Fibroblast of the aortic adventitia (primary cell): ENCODE results near the gene POLDIP3. TPM values are rescaled to one million over a fixed set of nuclear protein-coding genes. Genes with fewer than 3 reads are reported as not detected.
"Not testable (repeated sequence)": the region's sequence is repeated elsewhere in the genome, so short reads cannot be mapped to it uniquely, and the experiment has no call there.

Source experiments
- DNase-seq: peaks from one replicate; pipeline ENCODE4 v3.0.0-alpha.2; 2010; ENCODE audit warnings: low read depth
- H3K4me3 ChIP-seq: 2 replicates; pipeline ENCODE4 v1.5.1; 2011; ENCODE audit warnings: low read depth, mild to moderate bottlenecking, control low read depth, low read length, moderate library complexity
- small RNA-seq: library from RNA; depleted of rRNA; stranded (forward); fragments of <200 nt; gene quantifications from one replicate; pipeline ENCODE3, GENCODE V24; 2012
- total RNA-seq: library from RNA; depleted of rRNA; stranded (reverse); fragments of >200 nt; gene quantifications from 2 replicates; pipeline ENCODE4 v1.2.3, GENCODE V29; 2012; ENCODE audit warnings: low replicate concordance
- TF ChIP-seq, protein P1 (sequence below): IDR thresholded peaks from 2 replicates; pipeline ENCODE4 v1.5.1; 2011; ENCODE audit warnings: mild to moderate bottlenecking, low read length, control low read depth, inconsistent platforms; ENCODE audit not compliant: insufficient read depth

The POLDIP3 gene
- total RNA-seq, 1 donor, result 34.1 TPM

GRCh38 chr22:42536166-42536565, 78.5 kb downstream of the POLDIP3 start:
- H3K4me3 ChIP-seq, result no peak overlapping the region
- DNase-seq, result no peak
- TF ChIP-seq, protein P1, sequence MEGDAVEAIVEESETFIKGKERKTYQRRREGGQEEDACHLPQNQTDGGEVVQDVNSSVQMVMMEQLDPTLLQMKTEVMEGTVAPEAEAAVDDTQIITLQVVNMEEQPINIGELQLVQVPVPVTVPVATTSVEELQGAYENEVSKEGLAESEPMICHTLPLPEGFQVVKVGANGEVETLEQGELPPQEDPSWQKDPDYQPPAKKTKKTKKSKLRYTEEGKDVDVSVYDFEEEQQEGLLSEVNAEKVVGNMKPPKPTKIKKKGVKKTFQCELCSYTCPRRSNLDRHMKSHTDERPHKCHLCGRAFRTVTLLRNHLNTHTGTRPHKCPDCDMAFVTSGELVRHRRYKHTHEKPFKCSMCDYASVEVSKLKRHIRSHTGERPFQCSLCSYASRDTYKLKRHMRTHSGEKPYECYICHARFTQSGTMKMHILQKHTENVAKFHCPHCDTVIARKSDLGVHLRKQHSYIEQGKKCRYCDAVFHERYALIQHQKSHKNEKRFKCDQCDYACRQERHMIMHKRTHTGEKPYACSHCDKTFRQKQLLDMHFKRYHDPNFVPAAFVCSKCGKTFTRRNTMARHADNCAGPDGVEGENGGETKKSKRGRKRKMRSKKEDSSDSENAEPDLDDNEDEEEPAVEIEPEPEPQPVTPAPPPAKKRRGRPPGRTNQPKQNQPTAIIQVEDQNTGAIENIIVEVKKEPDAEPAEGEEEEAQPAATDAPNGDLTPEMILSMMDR, result no peak

DNA sequence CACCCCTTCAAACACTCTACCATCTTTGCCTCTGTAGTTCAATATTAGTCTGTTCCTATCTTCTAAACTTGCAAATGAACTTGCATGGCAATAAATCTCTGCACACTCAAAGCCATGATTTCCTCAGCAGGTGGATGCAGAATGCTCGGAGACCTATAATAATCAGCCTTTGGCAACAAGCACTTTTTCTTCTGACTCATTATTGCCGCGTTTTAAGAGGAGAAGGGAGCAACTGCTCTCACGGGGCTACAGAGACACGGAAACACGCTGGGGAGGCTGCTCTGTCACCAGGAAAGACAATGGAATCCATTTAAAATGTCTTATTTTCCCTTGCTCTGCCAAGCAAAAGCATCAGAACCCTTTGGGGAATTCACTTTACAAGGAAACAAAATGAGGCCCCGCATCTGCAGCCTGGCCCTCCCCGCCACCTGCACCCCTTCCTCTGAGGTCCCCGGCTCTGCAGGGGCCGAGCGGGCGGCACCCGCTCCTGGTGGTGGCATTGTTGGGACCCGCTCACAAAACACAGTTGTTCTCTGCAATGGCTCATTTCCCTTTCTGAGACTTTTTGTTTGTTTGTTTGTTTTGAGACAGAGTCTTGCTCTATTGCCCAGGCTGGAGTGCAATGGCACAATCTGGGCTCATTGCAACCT, 79.5 kb downstream of the POLDIP3 start:
- not testable (repeated sequence) for DNase-seq, H3K4me3 ChIP-seq

Small RNA genes within 50 kb of the gene (small RNA-seq; reads per million reads assigned to genes)
- gene RN7SKP80 (not detected), gene RNU6-513P (not detected)

Other genes starting within 250 kb of the POLDIP3 start
- not detected in 2 replicates for gene NFAM1, start 182.5 kb downstream of the POLDIP3 start, total RNA-seq
- gene RRP7A, start 95.1 kb downstream of the POLDIP3 start, total RNA-seq, result 12.0 and 18.6 TPM in 2 replicates
- gene SERHL2, start 60.9 kb downstream of the POLDIP3 start, total RNA-seq, result 2.0 and 2.2 TPM in 2 replicates
- 1.5 and 3.5 TPM in 2 replicates for gene ATP5MGL, start 25.7 kb upstream of the POLDIP3 start, total RNA-seq
- 44.4 and 113 TPM in 2 replicates for gene CYB5R3, start 34.5 kb upstream of the POLDIP3 start, total RNA-seq
- 18.2 and 22.2 TPM in 2 replicates for gene A4GALT, start 106.0 kb upstream of the POLDIP3 start, total RNA-seq
- 34.9 and 69.3 TPM in 2 replicates for gene ARFGAP3, start 242.4 kb upstream of the POLDIP3 start, total RNA-seq